H1 (cell line): ENCODE results near the gene MAP3K15.

Experiments used
- BCL11A ChIP-seq, 2 experiments: IDR thresholded peaks; one replicate each; pipeline ENCODE4 v1.6.1; 2011; ENCODE audit warnings: low read depth in 2 of 2, low read length in 2 of 2, mild to moderate bottlenecking in 2 of 2
- CHD1 ChIP-seq: IDR thresholded peaks from 2 replicates; pipeline ENCODE4 v1.6.1; 2012; ENCODE audit warnings: low read depth, low read length, improper control_type of control experiment
- EP300 ChIP-seq, 2 experiments: IDR thresholded peaks; 1 replicate in 1 of 2; 2 replicates in 1 of 2; pipeline ENCODE4 v1.6.1; 2011 to 2012; ENCODE audit warnings: low read depth in 2 of 2, low read length in 2 of 2, mild to moderate bottlenecking in 2 of 2, borderline replicate concordance in 1 of 2, inconsistent platforms in 1 of 2, moderate library complexity in 1 of 2
- TBP ChIP-seq: IDR thresholded peaks from 2 replicates; pipeline ENCODE4 v1.6.1; 2011; ENCODE audit warnings: low read depth, low read length, improper control_type of control experiment
- TCF12 ChIP-seq: IDR thresholded peaks from 2 replicates; pipeline ENCODE4 v1.6.1; 2011; ENCODE audit warnings: low read depth, mild to moderate bottlenecking, low read length
- TF ChIP-seq, protein P1 (sequence below): IDR thresholded peaks from 2 replicates; pipeline ENCODE4 v1.6.1; 2011; ENCODE audit warnings: low read length, improper control_type of control experiment
- TF ChIP-seq, protein P2 (sequence below): IDR thresholded peaks from 2 replicates; pipeline ENCODE4 v1.6.1; 2012; ENCODE audit warnings: low read length, inconsistent platforms

DNA sequence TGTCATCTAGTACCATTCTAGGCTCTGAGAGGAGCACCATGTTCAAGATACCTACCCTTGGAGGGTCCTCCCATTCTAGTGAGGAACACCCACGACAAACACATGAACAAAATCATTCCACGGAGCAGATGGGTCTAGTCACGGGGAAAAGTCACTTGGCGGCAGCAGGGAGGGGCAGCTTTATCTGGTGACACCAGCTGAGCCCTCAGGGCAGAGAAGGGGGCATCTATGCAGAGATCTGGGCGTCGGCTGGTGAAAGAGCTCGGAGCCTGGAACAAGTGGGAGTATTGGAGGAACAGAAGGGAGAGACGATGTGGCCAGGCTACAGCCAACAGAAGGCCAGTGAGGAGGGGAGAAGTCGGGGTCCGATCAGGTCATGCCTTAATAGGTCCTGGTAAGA lies 183.5 kb downstream of the MAP3K15 start:
- TF ChIP-seq, protein P1, sequence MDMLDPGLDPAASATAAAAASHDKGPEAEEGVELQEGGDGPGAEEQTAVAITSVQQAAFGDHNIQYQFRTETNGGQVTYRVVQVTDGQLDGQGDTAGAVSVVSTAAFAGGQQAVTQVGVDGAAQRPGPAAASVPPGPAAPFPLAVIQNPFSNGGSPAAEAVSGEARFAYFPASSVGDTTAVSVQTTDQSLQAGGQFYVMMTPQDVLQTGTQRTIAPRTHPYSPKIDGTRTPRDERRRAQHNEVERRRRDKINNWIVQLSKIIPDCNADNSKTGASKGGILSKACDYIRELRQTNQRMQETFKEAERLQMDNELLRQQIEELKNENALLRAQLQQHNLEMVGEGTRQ, result no peak
- TF ChIP-seq EP300 (IDR thresholded peaks at IDR 0.05; ENCODE audit: borderline replicate concordance in 1 of 2, low read depth in 2 of 2, low read length in 2 of 2), result no peak
- TF ChIP-seq, protein P2, sequence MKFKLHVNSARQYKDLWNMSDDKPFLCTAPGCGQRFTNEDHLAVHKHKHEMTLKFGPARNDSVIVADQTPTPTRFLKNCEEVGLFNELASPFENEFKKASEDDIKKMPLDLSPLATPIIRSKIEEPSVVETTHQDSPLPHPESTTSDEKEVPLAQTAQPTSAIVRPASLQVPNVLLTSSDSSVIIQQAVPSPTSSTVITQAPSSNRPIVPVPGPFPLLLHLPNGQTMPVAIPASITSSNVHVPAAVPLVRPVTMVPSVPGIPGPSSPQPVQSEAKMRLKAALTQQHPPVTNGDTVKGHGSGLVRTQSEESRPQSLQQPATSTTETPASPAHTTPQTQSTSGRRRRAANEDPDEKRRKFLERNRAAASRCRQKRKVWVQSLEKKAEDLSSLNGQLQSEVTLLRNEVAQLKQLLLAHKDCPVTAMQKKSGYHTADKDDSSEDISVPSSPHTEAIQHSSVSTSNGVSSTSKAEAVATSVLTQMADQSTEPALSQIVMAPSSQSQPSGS, result no peak
- no peak for TF ChIP-seq TCF12
- TF ChIP-seq BCL11A (IDR thresholded peaks at IDR 0.05; ENCODE audit: low read depth in 2 of 2, low read length in 2 of 2), result no peak
- no peak for TF ChIP-seq TBP
- TF ChIP-seq CHD1, result no peak
